HG03025 (cell line): ENCODE measurements around the gene JMJD1C.

Experiments used
- ATAC-seq: cut with Tn5 transposase; IDR thresholded peaks from one replicate; pipeline ENCODE4 v1.9.1; 2021; ENCODE audit warnings: mild to moderate bottlenecking, moderate library complexity; ENCODE audit not compliant: unreplicated experiment, low FRiP score

JMJD1C gene

GRCh38 chr10:63204667-63205391, 260.9 kb downstream of the JMJD1C start:
- no peak for ATAC-seq

DNA sequence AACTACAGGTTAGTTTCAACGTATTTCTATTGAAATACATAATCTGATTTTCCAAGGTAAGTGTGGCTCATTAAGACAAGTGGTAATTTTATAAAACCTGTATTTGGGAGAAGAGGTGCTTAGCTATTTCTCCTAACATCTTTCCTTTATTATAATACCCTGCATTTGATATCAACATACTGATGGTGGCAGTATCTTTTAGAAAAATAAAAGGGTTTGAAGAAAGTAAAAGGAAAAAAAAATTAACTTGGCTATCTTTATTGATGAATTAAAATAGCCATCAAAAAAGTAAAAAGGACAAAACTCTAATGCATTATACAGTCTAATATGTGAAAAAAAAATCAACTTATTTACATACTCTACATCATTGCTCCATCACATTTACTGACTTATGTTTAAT, 264.7 kb downstream of the JMJD1C start:
- no peak for ATAC-seq

DNA sequence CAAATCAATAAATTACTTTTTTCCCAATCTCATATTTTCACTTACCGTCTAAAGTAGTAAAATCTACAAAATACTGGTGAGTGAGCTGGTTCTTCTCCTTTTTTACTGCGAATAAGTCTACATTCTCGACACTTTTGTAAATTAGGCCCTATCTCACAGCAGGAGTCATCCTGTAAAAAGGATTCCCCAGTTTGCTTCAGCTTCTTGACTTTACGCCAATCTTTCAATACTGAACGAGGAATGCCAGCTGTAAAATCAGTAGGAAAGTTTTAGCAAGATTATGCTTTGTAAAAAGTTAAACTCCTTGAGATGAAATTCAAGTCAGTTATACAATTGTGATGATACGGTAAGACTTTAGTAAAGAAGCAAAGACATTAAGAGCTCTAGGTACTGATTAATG, 265.3 kb downstream of the JMJD1C start:
- no peak for ATAC-seq

GRCh38 chr10:63199716-63200115, 266.1 kb downstream of the JMJD1C start:
- ATAC-seq, result no peak

GRCh38 chr10:63197344-63198092, 268.3 kb downstream of the JMJD1C start:
- no peak for ATAC-seq

GRCh38 chr10:63192826-63193225, 273.0 kb downstream of the JMJD1C start:
- no peak for ATAC-seq

- no peak for ATAC-seq
Measured at GRCh38 chr10:63175534-63175933, 290.2 kb downstream of the JMJD1C start.

- peak; percentile 96 for ATAC-seq
Measured at GRCh38 chr10:63173468-63174232, 292.1 kb downstream of the JMJD1C start.

GRCh38 chr10:63171926-63172325, 293.9 kb downstream of the JMJD1C start:
- ATAC-seq, result no peak

GRCh38 chr10:63171255-63171855, 294.4 kb downstream of the JMJD1C start:
- ATAC-seq, result no peak

- no peak for ATAC-seq
Measured at GRCh38 chr10:63169624-63170023, 296.2 kb downstream of the JMJD1C start.

- ATAC-seq, result no peak
Measured at GRCh38 chr10:63168821-63169462, 296.8 kb downstream of the JMJD1C start.

DNA sequence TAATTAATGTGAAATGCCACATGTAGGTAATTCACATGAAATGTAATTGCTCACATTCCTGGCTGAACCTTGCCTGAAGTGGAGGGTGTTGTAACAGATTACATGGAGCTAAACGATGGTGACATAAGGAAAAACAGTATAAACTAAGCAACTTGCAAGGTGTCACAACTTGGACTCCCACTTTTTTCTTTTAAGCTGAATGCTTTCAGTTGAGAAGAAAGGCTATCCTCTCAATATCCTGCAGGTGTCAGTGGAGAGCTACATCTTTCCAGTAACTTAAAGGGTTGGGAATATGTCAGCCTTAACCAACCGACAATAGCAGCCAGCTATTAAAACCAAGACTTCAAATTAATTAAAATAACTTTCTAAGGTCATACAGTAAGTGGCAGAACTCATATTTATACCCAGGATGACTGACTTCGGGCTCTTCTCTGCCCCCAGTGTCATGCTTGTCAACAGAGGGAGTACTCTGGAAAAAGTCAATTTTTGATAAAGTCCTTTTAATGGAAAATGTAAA, 299.0 kb downstream of the JMJD1C start:
- no peak for ATAC-seq

- no peak for ATAC-seq
Measured at GRCh38 chr10:63165249-63165648, 300.5 kb downstream of the JMJD1C start.

DNA sequence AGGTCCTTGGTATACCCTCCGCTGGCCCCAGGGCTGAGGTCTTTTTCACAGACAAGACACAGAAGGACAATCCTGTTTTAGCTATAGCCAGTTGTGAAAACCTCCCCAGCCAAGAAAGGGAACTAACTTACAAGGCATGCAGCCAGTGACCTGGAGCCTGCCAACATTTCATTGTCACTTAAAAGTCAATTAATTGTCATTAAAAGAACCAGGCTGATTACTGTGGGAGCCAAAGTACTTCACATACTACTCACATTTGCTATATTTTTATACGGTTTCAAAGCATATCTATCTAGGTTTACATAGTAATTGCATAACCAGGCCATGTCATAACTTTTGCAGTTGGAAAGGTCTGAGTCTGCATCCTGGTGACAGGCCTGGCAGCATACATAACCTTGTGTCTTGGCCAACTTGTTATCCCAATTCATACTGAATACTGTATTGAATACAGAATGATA, 301.6 kb downstream of the JMJD1C start:
- no peak for ATAC-seq

DNA sequence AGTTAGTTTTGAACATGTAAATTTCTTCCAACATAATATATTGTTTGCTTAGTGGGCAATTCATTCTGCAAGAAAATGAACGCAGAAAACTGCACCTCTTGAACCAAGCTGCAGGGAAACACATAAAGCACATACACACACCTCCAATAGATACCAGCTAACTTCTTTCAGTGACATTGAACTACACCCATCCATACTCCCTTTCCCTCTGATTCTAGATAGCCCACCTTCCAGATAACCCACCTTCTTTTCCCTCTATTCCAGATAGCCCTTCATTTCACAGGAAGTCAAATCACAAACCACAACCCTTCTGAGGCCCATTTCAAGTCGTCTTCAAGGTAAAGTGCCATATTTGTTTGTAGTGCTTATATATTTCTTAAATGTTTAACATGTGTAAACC, 304.2 kb downstream of the JMJD1C start:
- ATAC-seq, result no peak

- no peak for ATAC-seq
Measured at GRCh38 chr10:63157845-63158624, 307.7 kb downstream of the JMJD1C start.

GRCh38 chr10:63156236-63156635, 309.5 kb downstream of the JMJD1C start:
- no peak for ATAC-seq

GRCh38 chr10:63155388-63156020, 310.3 kb downstream of the JMJD1C start:
- ATAC-seq, result no peak
